ENCODE results near the gene RIC1.

DNA sequence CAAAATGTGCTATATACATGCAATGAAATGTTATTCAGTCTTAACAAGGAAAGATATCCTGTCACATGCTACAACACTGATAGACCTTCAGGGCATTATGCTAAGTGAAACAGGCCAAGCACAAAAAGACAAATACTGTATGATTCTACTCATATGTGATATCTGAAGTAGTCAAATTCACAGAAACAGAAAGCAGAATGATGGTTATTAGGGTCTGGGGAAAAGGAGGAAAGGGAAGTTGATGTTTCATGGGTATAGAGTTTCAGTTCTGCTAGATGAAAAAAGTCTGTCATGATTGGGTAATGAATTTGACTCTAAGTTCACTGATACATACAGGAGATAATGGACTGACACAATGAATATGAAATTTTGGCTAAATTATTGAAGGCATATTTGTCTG, 11.2 kb upstream of the RIC1 start:
- TF ChIP-seq, protein P1, sequence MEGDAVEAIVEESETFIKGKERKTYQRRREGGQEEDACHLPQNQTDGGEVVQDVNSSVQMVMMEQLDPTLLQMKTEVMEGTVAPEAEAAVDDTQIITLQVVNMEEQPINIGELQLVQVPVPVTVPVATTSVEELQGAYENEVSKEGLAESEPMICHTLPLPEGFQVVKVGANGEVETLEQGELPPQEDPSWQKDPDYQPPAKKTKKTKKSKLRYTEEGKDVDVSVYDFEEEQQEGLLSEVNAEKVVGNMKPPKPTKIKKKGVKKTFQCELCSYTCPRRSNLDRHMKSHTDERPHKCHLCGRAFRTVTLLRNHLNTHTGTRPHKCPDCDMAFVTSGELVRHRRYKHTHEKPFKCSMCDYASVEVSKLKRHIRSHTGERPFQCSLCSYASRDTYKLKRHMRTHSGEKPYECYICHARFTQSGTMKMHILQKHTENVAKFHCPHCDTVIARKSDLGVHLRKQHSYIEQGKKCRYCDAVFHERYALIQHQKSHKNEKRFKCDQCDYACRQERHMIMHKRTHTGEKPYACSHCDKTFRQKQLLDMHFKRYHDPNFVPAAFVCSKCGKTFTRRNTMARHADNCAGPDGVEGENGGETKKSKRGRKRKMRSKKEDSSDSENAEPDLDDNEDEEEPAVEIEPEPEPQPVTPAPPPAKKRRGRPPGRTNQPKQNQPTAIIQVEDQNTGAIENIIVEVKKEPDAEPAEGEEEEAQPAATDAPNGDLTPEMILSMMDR (IDR thresholded peaks at IDR 0.05): no peak
- TF ChIP-seq POLR2A (IDR thresholded peaks at IDR 0.05): no peak
- TF ChIP-seq EP300 (IDR thresholded peaks at IDR 0.05): no peak
